ENCODE data around the gene PSMB1. TPM values are rescaled to one million over a fixed set of nuclear protein-coding genes. Genes with fewer than 3 reads are reported as not detected.

Gene PSMB1
- total RNA-seq, 1 donor from 2014 or later: 297 TPM

GRCh38 chr6:170584181-170584953, 31.3 kb upstream of the PSMB1 start, which contains the start of gene PDCD2:
Gene PDCD2, minus strand, starts transcription at chr6:170584637. Its CDS starts 56 bp downstream, at chr6:170584581.
- Histone ChIP-seq H3K27me3 (ENCODE audit: control insufficient read depth, insufficient read depth, low read length) (no peaks in the 10 kb centered on the region), H3K36me3 (ENCODE audit: control insufficient read depth, insufficient read depth, low read length) (no peaks in the 10 kb centered on the region), H3K4me3 (ENCODE audit: low read depth, low read length) (peak within 1 kb of the TSS; percentile 84)
- peak; percentile 72 for DNase-seq (ENCODE audit: low read depth)
- TF ChIP-seq, protein P1, sequence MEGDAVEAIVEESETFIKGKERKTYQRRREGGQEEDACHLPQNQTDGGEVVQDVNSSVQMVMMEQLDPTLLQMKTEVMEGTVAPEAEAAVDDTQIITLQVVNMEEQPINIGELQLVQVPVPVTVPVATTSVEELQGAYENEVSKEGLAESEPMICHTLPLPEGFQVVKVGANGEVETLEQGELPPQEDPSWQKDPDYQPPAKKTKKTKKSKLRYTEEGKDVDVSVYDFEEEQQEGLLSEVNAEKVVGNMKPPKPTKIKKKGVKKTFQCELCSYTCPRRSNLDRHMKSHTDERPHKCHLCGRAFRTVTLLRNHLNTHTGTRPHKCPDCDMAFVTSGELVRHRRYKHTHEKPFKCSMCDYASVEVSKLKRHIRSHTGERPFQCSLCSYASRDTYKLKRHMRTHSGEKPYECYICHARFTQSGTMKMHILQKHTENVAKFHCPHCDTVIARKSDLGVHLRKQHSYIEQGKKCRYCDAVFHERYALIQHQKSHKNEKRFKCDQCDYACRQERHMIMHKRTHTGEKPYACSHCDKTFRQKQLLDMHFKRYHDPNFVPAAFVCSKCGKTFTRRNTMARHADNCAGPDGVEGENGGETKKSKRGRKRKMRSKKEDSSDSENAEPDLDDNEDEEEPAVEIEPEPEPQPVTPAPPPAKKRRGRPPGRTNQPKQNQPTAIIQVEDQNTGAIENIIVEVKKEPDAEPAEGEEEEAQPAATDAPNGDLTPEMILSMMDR (IDR thresholded peaks at IDR 0.05; ENCODE audit: insufficient read depth, low read length, poor library complexity, severe bottlenecking): no peak

DNA sequence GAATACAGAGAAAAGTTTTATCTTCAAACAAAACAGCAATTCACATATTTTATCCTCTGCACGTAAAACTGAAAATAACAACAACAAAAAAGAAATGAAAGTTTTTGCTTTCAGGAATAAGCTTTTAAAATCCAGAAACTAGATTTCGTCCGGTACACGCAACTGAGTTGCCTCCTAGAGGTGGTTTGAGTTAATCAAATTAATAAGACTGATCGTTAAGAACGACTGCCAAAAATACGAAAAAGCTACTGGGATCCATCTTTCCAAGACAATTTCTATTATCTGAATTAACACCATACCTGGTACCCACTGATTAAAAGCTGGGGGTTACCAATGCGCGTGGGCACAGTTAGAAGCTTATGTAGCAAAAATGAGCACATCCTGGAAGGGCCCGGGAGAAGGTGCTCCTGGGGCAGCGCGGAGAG, 30.7 kb upstream of the PSMB1 start:
- no peaks in the 10 kb centered on the region for H3K36me3 ChIP-seq (ENCODE audit: control insufficient read depth, insufficient read depth, low read length)
- TF ChIP-seq, protein P1 (IDR thresholded peaks at IDR 0.05; ENCODE audit: insufficient read depth, low read length, poor library complexity, severe bottlenecking): no peak
- H3K4me3 ChIP-seq (ENCODE audit: low read depth, low read length): peak overlapping the region; percentile 84
- no peaks in the 10 kb centered on the region for H3K27me3 ChIP-seq (ENCODE audit: control insufficient read depth, insufficient read depth, low read length)
- DNase-seq (ENCODE audit: low read depth): no peak

- TF ChIP-seq, protein P1 (IDR thresholded peaks at IDR 0.05; ENCODE audit: insufficient read depth, low read length, poor library complexity, severe bottlenecking): no peak
- Histone ChIP-seq H3K36me3 (ENCODE audit: control insufficient read depth, insufficient read depth, low read length) (no peaks in the 10 kb centered on the region), H3K4me3 (ENCODE audit: low read depth, low read length) (no peak overlapping the region), H3K27me3 (ENCODE audit: control insufficient read depth, insufficient read depth, low read length) (no peaks in the 10 kb centered on the region)
- DNase-seq (ENCODE audit: low read depth): no peak
Observed at GRCh38 chr6:170578909-170579308, 25.8 kb upstream of the PSMB1 start.

DNA sequence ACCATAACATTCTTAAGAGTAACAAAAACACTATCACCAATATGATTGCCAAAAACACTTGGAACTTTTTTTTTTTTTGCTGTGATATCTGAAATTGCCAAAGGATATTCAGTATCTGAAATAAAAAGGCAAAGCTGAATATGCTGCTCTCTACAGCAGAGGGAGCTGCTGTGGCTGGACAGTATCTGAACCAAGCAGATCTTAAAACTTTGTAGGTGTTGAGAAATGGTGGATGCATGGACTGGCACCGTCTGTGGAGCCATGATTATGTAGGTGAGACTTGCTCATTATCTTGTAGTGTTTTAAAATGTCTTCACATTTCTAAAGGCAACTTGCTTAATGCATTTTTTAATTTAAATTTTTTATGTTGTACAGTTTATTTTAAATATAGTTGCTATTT, 22.1 kb upstream of the PSMB1 start:
- H3K4me3 ChIP-seq (ENCODE audit: low read depth, low read length): no peak overlapping the region
- peaks cover 1% of the 10 kb centered on the region for H3K36me3 ChIP-seq (ENCODE audit: control insufficient read depth, insufficient read depth, low read length)
- DNase-seq (ENCODE audit: low read depth): no peak
- no peaks in the 10 kb centered on the region for H3K27me3 ChIP-seq (ENCODE audit: control insufficient read depth, insufficient read depth, low read length)
- TF ChIP-seq, protein P1 (IDR thresholded peaks at IDR 0.05; ENCODE audit: insufficient read depth, low read length, poor library complexity, severe bottlenecking): peak; percentile 29

DNA sequence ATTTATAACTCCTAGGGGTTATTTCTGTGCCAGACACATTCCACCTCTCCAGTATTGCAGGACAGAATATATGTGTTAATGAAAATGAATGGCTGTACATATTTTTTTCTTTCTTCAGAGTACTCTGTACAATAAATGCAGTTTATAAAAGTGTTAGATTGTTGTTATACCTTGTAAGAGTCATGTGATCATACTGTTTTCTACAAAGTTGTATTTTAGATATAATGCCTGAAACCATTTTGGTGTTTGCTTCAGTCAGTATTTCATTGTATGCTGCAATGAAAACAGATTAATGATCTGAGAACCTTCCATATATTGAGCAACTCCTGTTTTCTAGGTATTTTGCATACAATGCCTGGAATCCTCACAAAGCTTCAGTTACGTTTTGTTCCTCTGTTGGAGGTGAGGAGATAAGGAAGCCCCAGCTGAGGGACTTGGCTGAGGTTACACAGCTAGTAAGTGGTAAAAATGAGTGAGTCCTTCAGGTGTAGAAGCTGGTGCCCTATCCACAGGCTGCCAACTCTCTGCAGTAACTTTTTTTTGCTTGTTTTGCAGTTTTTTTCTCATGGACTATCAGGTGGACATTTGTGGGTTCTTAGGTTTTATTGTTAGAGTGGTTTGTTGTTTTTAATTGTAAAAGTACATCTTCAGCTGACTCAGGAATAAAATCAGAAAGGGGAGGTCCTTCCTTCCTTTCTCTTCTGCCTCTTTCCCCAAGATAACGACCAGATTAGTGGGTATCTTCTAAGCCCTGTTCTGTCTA, 19.8 kb upstream of the PSMB1 start:
- H3K4me3 ChIP-seq (ENCODE audit: low read depth, low read length): no peak overlapping the region
- peaks cover 1% of the 10 kb centered on the region for H3K36me3 ChIP-seq (ENCODE audit: control insufficient read depth, insufficient read depth, low read length)
- no peaks in the 10 kb centered on the region for H3K27me3 ChIP-seq (ENCODE audit: control insufficient read depth, insufficient read depth, low read length)
- DNase-seq (ENCODE audit: low read depth): no peak
- TF ChIP-seq, protein P1 (IDR thresholded peaks at IDR 0.05; ENCODE audit: insufficient read depth, low read length, poor library complexity, severe bottlenecking): no peak

Measured in kidney epithelial cell (primary cell).